Liver (tissue), 3 donors: ENCODE measurements around the gene DNAJC10.

Experiments
- CTCF ChIP-seq: fragments of 150-350 bp; IDR thresholded peaks from 2 replicates; pipeline ENCODE4 v1.5.1; 2017; ENCODE audit warnings: improper control_type of control experiment, low read depth, low read length; ENCODE audit not compliant: missing input control
- MAX ChIP-seq: IDR thresholded peaks from 2 replicates; pipeline ENCODE4 v1.6.1; 2016; ENCODE audit warnings: antibody characterized with exemption
- TAF1 ChIP-seq: conservative IDR thresholded peaks from 2 replicates; pipeline ENCODE4 v1.6.1; 2016; ENCODE audit warnings: antibody characterized with exemption, mild to moderate bottlenecking
- YY1 ChIP-seq: IDR thresholded peaks from 2 replicates; pipeline ENCODE4 v1.6.1; 2016; ENCODE audit warnings: antibody characterized with exemption, mild to moderate bottlenecking
- TF ChIP-seq, protein P1 (sequence below): IDR thresholded peaks from 2 replicates; pipeline ENCODE4 v1.6.1; 2016; ENCODE audit warnings: antibody characterized with exemption
- donor health status: healthy.
- donor health status: healthy.

- TF ChIP-seq TAF1 (no peak), CTCF (no peak), MAX (no peak), YY1 (no peak)
- TF ChIP-seq, protein P1, sequence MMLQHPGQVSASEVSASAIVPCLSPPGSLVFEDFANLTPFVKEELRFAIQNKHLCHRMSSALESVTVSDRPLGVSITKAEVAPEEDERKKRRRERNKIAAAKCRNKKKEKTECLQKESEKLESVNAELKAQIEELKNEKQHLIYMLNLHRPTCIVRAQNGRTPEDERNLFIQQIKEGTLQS, result no peak
Measured at GRCh38 chr2:182833084-182833854, 117.2 kb downstream of the DNAJC10 start.
